ENCODE results near the gene ADAM15. TPM values are rescaled to one million over a fixed set of nuclear protein-coding genes. Genes with fewer than 3 reads are reported as not detected.

The ADAM15 gene
- total and polyA plus RNA-seq, 2 donors (not counting 1 experiment from before 2014, with no cell fraction given), result 14.6 to 28.4 TPM

DNA sequence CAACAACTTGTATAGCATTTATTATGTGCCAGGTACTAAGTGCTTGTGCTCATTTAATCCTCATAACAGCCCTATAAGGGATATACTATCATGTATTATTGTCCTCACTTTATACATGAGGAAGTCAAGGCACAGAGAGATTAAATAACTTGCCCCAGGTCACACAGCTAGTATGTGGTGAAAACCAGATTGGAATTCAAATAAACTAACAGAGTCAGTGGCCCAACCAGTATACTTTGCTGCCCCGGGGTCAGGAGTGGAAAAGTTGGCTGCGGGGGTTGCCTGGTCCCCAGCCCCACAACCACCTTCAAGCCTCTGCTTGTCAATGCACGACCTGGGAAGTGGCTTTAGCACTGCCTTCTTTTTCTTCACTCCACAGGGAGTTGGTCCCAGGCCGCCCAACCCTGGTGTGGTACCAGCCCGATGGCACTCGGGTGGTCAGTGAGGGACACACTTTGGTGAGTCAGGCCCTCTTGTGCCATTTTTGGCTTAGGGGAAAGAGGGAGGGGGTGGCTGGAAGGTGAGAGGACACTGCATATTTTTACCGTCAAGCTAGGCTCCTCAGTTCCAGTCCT, 2.5 kb downstream of the ADAM15 start:
- Mint-ChIP-seq H3K4me3 (peak overlapping the region; percentile 41), H3K27ac (no peak overlapping the region), H3K4me1 (peaks cover 25% of the 10 kb centered on the region), H3K9me3 (ENCODE audit: insufficient read depth) (no peaks in the 10 kb centered on the region), H3K27me3 (no peaks in the 10 kb centered on the region)
- no peaks in the 10 kb centered on the region for H3K79me2 ChIP-seq (ENCODE audit: control insufficient read depth, insufficient read depth, low read length)
- H3K27me3 ChIP-seq (replicated peaks in 1 of 4; ENCODE audit: control extremely low read depth in 1 of 4, control insufficient read depth in 3 of 4, insufficient read depth in 4 of 4, low read length in 3 of 4), result no peaks in the 10 kb centered on the region
- 100% methylated on average over 7 of the region's 7 CpGs for WGBS (ENCODE audit: insufficient coverage)
- no peak overlapping the region for H3K4me3 ChIP-seq (ENCODE audit: control extremely low read depth in 1 of 5, extremely low read depth in 1 of 5, insufficient read depth in 1 of 5, low read depth in 2 of 5, low read length in 4 of 5)
- ATAC-seq (ENCODE audit: low read depth) (no peak), DNase-seq (no peak)
- H3K36me3 ChIP-seq (replicated peaks in 1 of 2; ENCODE audit: control extremely low read depth in 1 of 2, control insufficient read depth in 1 of 2, extremely low read depth in 1 of 2, insufficient read depth in 2 of 2, low read length in 1 of 2), result peaks cover 0 to 3% of the 10 kb centered on the region in 2 experiments
- no peak overlapping the region for H2AFZ ChIP-seq (ENCODE audit: insufficient read depth, low read depth, low read length, poor library complexity, severe bottlenecking)
- H3K4me2 ChIP-seq (replicated peaks; ENCODE audit: low read depth, low read length, poor library complexity, severe bottlenecking), result peak overlapping the region; percentile 4
- ChIA-PET CTCF (interaction anchor here (1.7 to 20.2 kb wide), 6 partner anchors 5 to 719 kb away, joined by 3 to 370 read pairs (median 6); partner anchors contain the start of genes ADAM15 and EFNA4), POLR2A (interaction anchor here (0.6 kb wide), 1 partner anchor 43 kb away, joined by 4 read pairs; no protein-coding TSS in a partner anchor)
- peaks cover 20 to 30% of the 10 kb centered on the region in 2 donors for H3K4me1 ChIP-seq (ENCODE audit: control insufficient read depth in 2 of 2, insufficient read depth in 2 of 2, low read length in 2 of 2)
- H4K20me1 ChIP-seq (ENCODE audit: control insufficient read depth, insufficient read depth, low read length, poor library complexity, severe bottlenecking), result no peaks in the 10 kb centered on the region
- H3K27ac ChIP-seq (ENCODE audit: low read length in 2 of 2), result no peak overlapping the region
- intact Hi-C loops (cut with micrococcal nuclease), result no loop called here
- H3K9ac ChIP-seq (ENCODE audit: low read length), result no peak overlapping the region
- no peaks in the 10 kb centered on the region for H3K9me3 ChIP-seq (ENCODE audit: control extremely low read depth in 1 of 3, control insufficient read depth in 2 of 3, insufficient read depth in 1 of 3, low read length in 2 of 3)
- no peak for TF ChIP-seq EZH2 (IDR thresholded peaks at IDR 0.05; ENCODE audit: borderline replicate concordance, insufficient read depth, low read depth, low read length, poor library complexity, severe bottlenecking)
- TF ChIP-seq, protein P1, sequence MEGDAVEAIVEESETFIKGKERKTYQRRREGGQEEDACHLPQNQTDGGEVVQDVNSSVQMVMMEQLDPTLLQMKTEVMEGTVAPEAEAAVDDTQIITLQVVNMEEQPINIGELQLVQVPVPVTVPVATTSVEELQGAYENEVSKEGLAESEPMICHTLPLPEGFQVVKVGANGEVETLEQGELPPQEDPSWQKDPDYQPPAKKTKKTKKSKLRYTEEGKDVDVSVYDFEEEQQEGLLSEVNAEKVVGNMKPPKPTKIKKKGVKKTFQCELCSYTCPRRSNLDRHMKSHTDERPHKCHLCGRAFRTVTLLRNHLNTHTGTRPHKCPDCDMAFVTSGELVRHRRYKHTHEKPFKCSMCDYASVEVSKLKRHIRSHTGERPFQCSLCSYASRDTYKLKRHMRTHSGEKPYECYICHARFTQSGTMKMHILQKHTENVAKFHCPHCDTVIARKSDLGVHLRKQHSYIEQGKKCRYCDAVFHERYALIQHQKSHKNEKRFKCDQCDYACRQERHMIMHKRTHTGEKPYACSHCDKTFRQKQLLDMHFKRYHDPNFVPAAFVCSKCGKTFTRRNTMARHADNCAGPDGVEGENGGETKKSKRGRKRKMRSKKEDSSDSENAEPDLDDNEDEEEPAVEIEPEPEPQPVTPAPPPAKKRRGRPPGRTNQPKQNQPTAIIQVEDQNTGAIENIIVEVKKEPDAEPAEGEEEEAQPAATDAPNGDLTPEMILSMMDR (IDR thresholded peaks at IDR 0.05), result no peak

DNA sequence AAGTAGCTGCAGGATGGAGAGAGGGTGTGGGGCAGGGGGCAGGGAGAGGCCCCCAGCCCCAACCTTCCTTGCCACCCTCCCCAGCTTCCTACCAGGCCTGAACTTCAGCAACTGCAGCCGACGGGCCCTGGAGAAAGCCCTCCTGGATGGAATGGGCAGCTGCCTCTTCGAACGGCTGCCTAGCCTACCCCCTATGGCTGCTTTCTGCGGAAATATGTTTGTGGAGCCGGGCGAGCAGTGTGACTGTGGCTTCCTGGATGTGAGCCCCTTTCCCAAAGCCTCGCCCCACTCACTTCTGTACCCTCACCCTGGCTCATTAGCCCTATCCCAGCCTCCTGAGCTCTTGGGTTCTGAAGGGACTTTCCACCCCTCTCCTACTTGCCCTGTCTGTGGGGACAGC, 6.0 kb downstream of the ADAM15 start:
- no peaks in the 10 kb centered on the region for H3K27me3 Mint-ChIP-seq

More for the DNA sequence above, 6.0 kb downstream of the ADAM15 start:
- Histone ChIP-seq H3K27me3 (replicated peaks in 1 of 4; ENCODE audit: control extremely low read depth in 1 of 4, control insufficient read depth in 3 of 4, insufficient read depth in 4 of 4, low read length in 3 of 4) (peaks cover 0 to 3% (median 0%) of the 10 kb centered on the region in 4 experiments), H3K4me3 (ENCODE audit: control extremely low read depth in 1 of 5, extremely low read depth in 1 of 5, insufficient read depth in 1 of 5, low read depth in 2 of 5, low read length in 4 of 5) (no peak overlapping the region), H3K9me3 (ENCODE audit: control extremely low read depth in 1 of 3, control insufficient read depth in 2 of 3, insufficient read depth in 1 of 3, low read length in 2 of 3) (no peaks in the 10 kb centered on the region), H3K36me3 (replicated peaks in 1 of 2; ENCODE audit: control extremely low read depth in 1 of 2, control insufficient read depth in 1 of 2, extremely low read depth in 1 of 2, insufficient read depth in 2 of 2, low read length in 1 of 2) (peaks cover 0 to 3% of the 10 kb centered on the region in 2 experiments), H4K20me1 (ENCODE audit: control insufficient read depth, insufficient read depth, low read length, poor library complexity, severe bottlenecking) (peaks cover 11% of the 10 kb centered on the region), H3K4me1 (ENCODE audit: control insufficient read depth in 2 of 2, insufficient read depth in 2 of 2, low read length in 2 of 2) (peaks cover 17 to 25% of the 10 kb centered on the region in 2 donors), H3K9ac (ENCODE audit: low read length) (no peak overlapping the region), H2AFZ (ENCODE audit: insufficient read depth, low read depth, low read length, poor library complexity, severe bottlenecking) (no peak overlapping the region), H3K27ac (ENCODE audit: low read length in 2 of 2) (no peak overlapping the region), H3K4me2 (replicated peaks; ENCODE audit: low read depth, low read length, poor library complexity, severe bottlenecking) (no peak overlapping the region), H3K79me2 (ENCODE audit: control insufficient read depth, insufficient read depth, low read length) (peaks cover 4% of the 10 kb centered on the region)
- 99% methylated on average over 8 of the region's 8 CpGs for WGBS (ENCODE audit: insufficient coverage)
- ChIA-PET CTCF (interaction anchor here (1.1 to 20.2 kb wide), 6 partner anchors 9 to 191 kb away, joined by 3 to 370 read pairs (median 4); partner anchors contain the start of gene ADAM15), POLR2A (interaction anchor here (1.6 kb wide), 1 partner anchor 28 kb away, joined by 7 read pairs; no protein-coding TSS in a partner anchor)
- ATAC-seq (ENCODE audit: low read depth), result no peak
- intact Hi-C loops (cut with micrococcal nuclease), result no loop called here
- H3K27ac Mint-ChIP-seq, result no peak overlapping the region
- H3K9me3 Mint-ChIP-seq (ENCODE audit: insufficient read depth), result no peaks in the 10 kb centered on the region
- H3K4me1 Mint-ChIP-seq, result peaks cover 21% of the 10 kb centered on the region
- TF ChIP-seq, protein P1 (IDR thresholded peaks at IDR 0.05), result no peak
- no peak for TF ChIP-seq EZH2 (IDR thresholded peaks at IDR 0.05; ENCODE audit: borderline replicate concordance, insufficient read depth, low read depth, low read length, poor library complexity, severe bottlenecking)
- no peak overlapping the region for H3K4me3 Mint-ChIP-seq
- DNase-seq, result no peak
